Esophagus muscularis mucosa (tissue), 4 donors: ENCODE data around the gene LEAP2.

Experiments used
- CTCF ChIP-seq, 3 experiments: fragments of 200-600 bp in 2 of 3; fragments of 450-650 bp in 1 of 3; sonication (generic) in 2 of 3; IDR thresholded peaks; one replicate each; pipeline ENCODE4 v1.5.1; 2017 to 2019; ENCODE audit warnings: antibody characterized with exemption in 3 of 3, mild to moderate bottlenecking in 2 of 3, moderate library complexity in 1 of 3
- EP300 ChIP-seq: sonication (generic); formaldehyde crosslinking; IDR thresholded peaks from one replicate; pipeline ENCODE4 v1.6.1; 2017; ENCODE audit warnings: antibody characterized with exemption
- POLR2A ChIP-seq: fragments of 450-650 bp; IDR thresholded peaks from one replicate; pipeline ENCODE4 v1.6.1; 2017; ENCODE audit warnings: antibody characterized with exemption, moderate library complexity, mild to moderate bottlenecking, low read depth
- POLR2AphosphoS5 ChIP-seq, 2 donors: sonication (generic); formaldehyde crosslinking; IDR thresholded peaks; one replicate each; pipeline ENCODE4 v1.6.1; 2017; ENCODE audit warnings: antibody characterized with exemption in 2 of 2

- no peak for TF ChIP-seq POLR2AphosphoS5 (IDR thresholded peaks at IDR 0.05)
- no peak for TF ChIP-seq CTCF (IDR thresholded peaks at IDR 0.05)
- TF ChIP-seq POLR2A, result no peak
- TF ChIP-seq EP300, result no peak
Measured at GRCh38 chr5:132860742-132861141, 12.7 kb upstream of the LEAP2 start.
